Stimulated activated CD8-positive, alpha-beta memory T cell treated with anti-CD3 and anti-CD28 coated beads, Interleukin-15, amount 100 ng/mL, for 24 hours (primary cell): ENCODE measurements around the gene TUBB2A.
A peak's percentile ranks its signal among the peaks of the same experiment; 100 is the strongest.
"Not testable (repeated sequence)": the region's sequence is repeated elsewhere in the genome, so short reads cannot be mapped to it uniquely, and the experiment has no call there.

Source experiments
- DNase-seq: peaks from one replicate; pipeline ENCODE4 v3.0.0-alpha.2; 2020; ENCODE audit warnings: low read depth

TUBB2A gene

GRCh38 chr6:3179945-3180344 is 22.6 kb upstream of the TUBB2A start:
- not testable (repeated sequence) for DNase-seq

- DNase-seq: not testable (repeated sequence)
These were observed 21.3 kb upstream of the TUBB2A start for GRCh38 chr6:3178666-3179065.

- no peak for DNase-seq
These were observed 19.4 kb upstream of the TUBB2A start for GRCh38 chr6:3176562-3177355.

GRCh38 chr6:3175715-3176402 is 18.5 kb upstream of the TUBB2A start:
- no peak for DNase-seq

- DNase-seq: not testable (repeated sequence)
These were observed 16.3 kb upstream of the TUBB2A start for GRCh38 chr6:3173636-3174089.

- DNase-seq: not testable (repeated sequence)
These were observed 15.4 kb upstream of the TUBB2A start for GRCh38 chr6:3172789-3173188.

- not testable (repeated sequence) for DNase-seq
These were observed 14.2 kb upstream of the TUBB2A start for GRCh38 chr6:3171313-3172175.

- not testable (repeated sequence) for DNase-seq
These were observed 13.3 kb upstream of the TUBB2A start for GRCh38 chr6:3170676-3171075.

GRCh38 chr6:3168046-3168445 is 10.7 kb upstream of the TUBB2A start:
- not testable (repeated sequence) for DNase-seq

- not testable (repeated sequence) for DNase-seq
These were observed 9.3 kb upstream of the TUBB2A start for GRCh38 chr6:3166535-3167225.

- no peak for DNase-seq
These were observed 8.5 kb upstream of the TUBB2A start for GRCh38 chr6:3165631-3166534.

- no peak for DNase-seq
These were observed 7.0 kb upstream of the TUBB2A start for GRCh38 chr6:3164388-3164787.

GRCh38 chr6:3163248-3163594 is 5.9 kb upstream of the TUBB2A start:
- DNase-seq: no peak

- peak; percentile 14 for DNase-seq
These were observed 5.4 kb upstream of the TUBB2A start for GRCh38 chr6:3162565-3163247.

- DNase-seq: no peak
These were observed 4.7 kb upstream of the TUBB2A start for GRCh38 chr6:3162067-3162497.

- DNase-seq: no peak
These were observed 2.7 kb upstream of the TUBB2A start for GRCh38 chr6:3159805-3160781.

GRCh38 chr6:3156184-3157130 is 887 bp downstream of the TUBB2A start:
- DNase-seq: not testable (repeated sequence)

- not testable (repeated sequence) for DNase-seq
These were observed 1.9 kb downstream of the TUBB2A start for GRCh38 chr6:3155416-3155815.
